HCT116 (cell line): ENCODE measurements around the gene GMIP. TPM values are rescaled to one million over a fixed set of nuclear protein-coding genes. Genes with fewer than 3 reads are reported as not detected.
A peak's percentile ranks its signal among the peaks of the same experiment; 100 is the strongest.

Experiments
- ATAC-seq: fragments of 200-7000 bp; cut with Tn5 transposase; 2 replicates; pipeline ENCODE4 v1.9.1; 2020; ENCODE audit warnings: mild to moderate bottlenecking, moderate library complexity
- BruUV-seq: library from RNA; stranded (reverse); fragments of 400-500 nt; replicated peaks from 2 replicates; lab custom pipeline; 2021; lab: Mats Ljungman, UMichigan
- CTCF ChIA-PET: fragments of 300-600 bp; sonication (Branson Sonifier 250); formaldehyde crosslinking; loops from one replicate; lab custom pipeline; 2021; ENCODE audit warnings: antibody characterized with exemption; lab: Charles Lee
- POLR2A ChIA-PET: fragments of 300-600, 350-600 bp; sonication (Branson Sonifier 250); formaldehyde crosslinking; loops from one replicate; lab custom pipeline; 2021; ENCODE audit warnings: antibody characterized with exemption; lab: Charles Lee
- RAD21 ChIA-PET, 2 experiments: fragments of 300-600 bp; sonication (Branson Sonifier 250); formaldehyde crosslinking; loops; one replicate each; lab custom pipeline; 2023; ENCODE audit warnings: low total read pairs in 2 of 2; ENCODE audit not compliant: uncharacterized antibody in 2 of 2, unreplicated experiment in 2 of 2, low non-redundant PET in 1 of 2; lab: Charles Lee
- DNase-seq: peaks from one replicate; pipeline ENCODE4 v3.0.0-alpha.2; 2010; ENCODE audit warnings: low read depth, low spot score
- H2AFZ ChIP-seq: fragments of 200-600 bp; shearing (Covaris generic), sonication (generic); 2 replicates; pipeline ENCODE4 v1.6.1; 2017; ENCODE audit warnings: low read depth, mixed run types, mixed read lengths, antibody characterized with exemption, low read length; ENCODE audit not compliant: poor library complexity, severe bottlenecking
- H3K27ac ChIP-seq: 2 replicates; pipeline ENCODE4 v1.5.1; 2012; ENCODE audit warnings: low read depth, low read length
- H3K27me3 ChIP-seq: fragments of 200-600 bp; sonication (generic); 2 replicates; pipeline ENCODE4 v1.6.1; 2016; ENCODE audit warnings: mixed run types, low read length, mixed read lengths; ENCODE audit not compliant: insufficient read depth
- H3K36me3 ChIP-seq, 2 experiments: fragments of 200-500 bp in 1 of 2; fragments of 200-600 bp in 1 of 2; sonication (Bioruptor generic) in 1 of 2; sonication (generic) in 1 of 2; 2 replicates each; pipeline versions ENCODE4 v1.5.1 to v1.6.1; 2014 to 2016; ENCODE audit warnings: low read length in 2 of 2, inconsistent platforms in 1 of 2, mixed read lengths in 1 of 2, mixed run types in 1 of 2; ENCODE audit not compliant: insufficient read depth in 2 of 2, control insufficient read depth in 1 of 2
- H3K4me1 ChIP-seq, 2 experiments: fragments of 200-600 bp in 1 of 2; sonication (generic) in 1 of 2; 2 replicates each; pipeline versions ENCODE4 v1.5.1 to v1.6.1; 2012 to 2017; ENCODE audit warnings: low read length in 2 of 2, inconsistent platforms in 1 of 2, mild to moderate bottlenecking in 1 of 2, mixed read lengths in 1 of 2, mixed run types in 1 of 2, moderate library complexity in 1 of 2; ENCODE audit not compliant: insufficient read depth in 2 of 2, control insufficient read depth in 1 of 2
- H3K4me2 ChIP-seq: fragments of 200-600 bp; sonication (generic); 2 replicates; pipeline ENCODE4 v1.6.1; 2017; ENCODE audit warnings: mixed run types, low read length, mixed read lengths
- H3K4me3 ChIP-seq, 2 experiments: fragments of 200-600 bp in 1 of 2; sonication (generic) in 1 of 2; replicated peaks in 1 of 2; 2 replicates each; pipeline ENCODE4 v1.5.1; 2011 to 2016; ENCODE audit warnings: low read length in 2 of 2, control low read depth in 1 of 2, low read depth in 1 of 2, mild to moderate bottlenecking in 1 of 2, mixed read lengths in 1 of 2, mixed run types in 1 of 2
- H3K79me2 ChIP-seq: fragments of 200-600 bp; sonication (generic); 2 replicates; pipeline ENCODE4 v1.6.1; 2017; ENCODE audit warnings: mild to moderate bottlenecking, mixed run types, low read length, moderate library complexity, mixed read lengths; ENCODE audit not compliant: insufficient read depth
- H3K9ac ChIP-seq: fragments of 200-600 bp; sonication (generic); 2 replicates; pipeline ENCODE4 v1.6.1; 2016; ENCODE audit warnings: low read length, mixed read lengths
- H3K9me2 ChIP-seq: fragments of 200-600 bp; sonication (generic), shearing (Covaris generic); 2 replicates; pipeline ENCODE4 v1.6.1; 2017; ENCODE audit warnings: mixed run types, mild to moderate bottlenecking, moderate library complexity; ENCODE audit not compliant: insufficient read depth
- H3K9me3 ChIP-seq, 2 experiments: fragments of 200-500 bp in 1 of 2; fragments of 200-600 bp in 1 of 2; sonication (Bioruptor generic) in 1 of 2; sonication (generic) in 1 of 2; 2 replicates each; pipeline ENCODE4 v1.6.1; 2014 to 2017; ENCODE audit warnings: low read length in 2 of 2, mixed read lengths in 2 of 2, inconsistent platforms in 1 of 2, low read depth in 1 of 2, mild to moderate bottlenecking in 1 of 2, mixed run types in 1 of 2, moderate library complexity in 1 of 2; ENCODE audit not compliant: control insufficient read depth in 1 of 2, insufficient read depth in 1 of 2
- H4K20me1 ChIP-seq: fragments of 200-600 bp; sonication (generic), shearing (Covaris generic); 2 replicates; pipeline ENCODE4 v1.6.1; 2017; ENCODE audit warnings: mixed run types, mild to moderate bottlenecking, moderate library complexity; ENCODE audit not compliant: insufficient read depth
- ELF1 ChIP-seq: IDR thresholded peaks from 2 replicates; pipeline ENCODE4 v1.6.1; 2012; ENCODE audit warnings: low read depth, borderline replicate concordance
- FOSL1 ChIP-seq: IDR thresholded peaks from 2 replicates; pipeline ENCODE4 v1.6.1; 2012; ENCODE audit warnings: low read depth
- SIN3A ChIP-seq: IDR thresholded peaks from 2 replicates; pipeline ENCODE4 v1.6.1; 2012; ENCODE audit warnings: low read depth
- intact Hi-C: fragments of 100-400 bp; cut with micrococcal nuclease; formaldehyde crosslinking; loops from 2 replicates; pipeline ENCODE4 v1.10.0; 2022
- total RNA-seq: library from RNA; stranded (reverse); gene quantifications from one replicate; pipeline ENCODE4 v1.2.1, GENCODE V29; 2021; ENCODE audit not compliant: unreplicated experiment

GMIP gene
- total RNA-seq, 1 experiment from 2014 or later = 16.3 TPM

GRCh38 chr19:19592690-19593089 is 50.8 kb downstream of the GMIP start:
- intact Hi-C loops = no loop called here
- RAD21 ChIA-PET = no interaction called here

DNA sequence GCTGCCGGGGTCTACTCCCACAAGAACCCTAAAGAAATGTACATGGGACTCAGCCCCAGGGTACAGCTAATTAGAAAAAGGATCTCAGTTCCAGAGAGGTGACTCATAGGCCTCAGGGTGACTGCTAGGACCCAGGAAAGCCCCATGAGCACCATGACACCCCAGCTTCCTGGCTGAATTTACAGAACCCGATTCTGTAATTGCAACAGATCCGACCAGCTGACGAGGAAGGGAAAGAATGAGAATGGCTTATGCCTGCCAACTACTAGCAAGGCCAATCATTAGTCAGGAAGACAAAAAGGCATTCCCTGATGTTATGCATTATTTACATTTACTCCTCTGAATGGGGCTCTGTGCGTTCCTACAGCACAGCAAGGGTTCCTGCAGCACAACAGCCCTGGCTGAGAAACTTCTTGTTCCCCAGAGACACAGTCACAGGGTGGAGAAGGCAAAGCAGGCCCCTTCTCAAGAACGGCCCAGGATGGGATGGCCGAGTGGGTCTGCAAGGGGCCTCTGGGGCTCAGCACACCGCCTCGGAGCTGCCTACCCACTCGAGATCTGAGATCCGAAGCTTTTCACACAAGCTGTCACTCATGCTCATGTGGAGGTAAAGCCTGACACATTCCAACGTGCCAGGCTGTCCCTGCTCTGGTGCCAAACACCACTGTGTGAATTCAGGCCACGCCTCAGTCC is 52.2 kb downstream of the GMIP start:
- no peaks in the 10 kb centered on the region for H4K20me1 ChIP-seq
- H3K9me2 ChIP-seq = no peaks in the 10 kb centered on the region
- H3K27ac ChIP-seq = peak overlapping the region; percentile 22; the same call in 1 of the 2 replicates
- no peak for DNase-seq
- H3K4me2 ChIP-seq = peak overlapping the region; percentile 61
- peak overlapping the region; percentile 11 for H3K9ac ChIP-seq
- no TSS peak for BruUV-seq
- POLR2A ChIA-PET = no interaction called here
- intact Hi-C loops = no loop called here
- no peaks in the 10 kb centered on the region for H3K79me2 ChIP-seq
- 0 out of 4 replicates have a peak, but pooled peaks cover 0 to 10% of the 10 kb centered on the region in 2 experiments for H3K36me3 ChIP-seq
- RAD21 ChIA-PET = no interaction called here
- no peaks in the 10 kb centered on the region for H3K9me3 ChIP-seq
- H3K4me1 ChIP-seq = peaks cover 9 to 25% of the 10 kb centered on the region in 2 experiments
- CTCF ChIA-PET = interaction anchor here (1.2 kb wide), 1 partner anchor 37 kb away, joined by 3 read pairs; no protein-coding TSS in a partner anchor
- ATAC-seq = peak; percentile 75
- peak overlapping the region in 1 of 2 experiments; percentile 1; a peak in 1 of 4 replicates for H3K4me3 ChIP-seq
- H3K27me3 ChIP-seq = no peaks in the 10 kb centered on the region
- H2AFZ ChIP-seq = no peak overlapping the region
- peak; percentile 37; the same call in 1 of the 2 replicates for TF ChIP-seq FOSL1
- no peak for TF ChIP-seq SIN3A

More at GRCh38 chr19:19592690-19593089, 50.8 kb downstream of the GMIP start:
- Histone ChIP-seq H3K4me1 (peaks cover 9 to 25% of the 10 kb centered on the region in 2 experiments), H3K36me3 (0 out of 4 replicates have a peak, but pooled peaks cover 0 to 10% of the 10 kb centered on the region in 2 experiments), H3K4me3 (no peak overlapping the region), H3K9me2 (no peaks in the 10 kb centered on the region), H3K27me3 (no peaks in the 10 kb centered on the region), H3K9me3 (no peaks in the 10 kb centered on the region), H2AFZ (no peak overlapping the region), H3K4me2 (no peak overlapping the region), H3K9ac (no peak overlapping the region), H4K20me1 (no peaks in the 10 kb centered on the region), H3K27ac (no peak overlapping the region), H3K79me2 (no peaks in the 10 kb centered on the region)
- TF ChIP-seq ELF1 = no peak
- CTCF ChIA-PET = no interaction called here
- ATAC-seq (no peak), DNase-seq (no peak)
- POLR2A ChIA-PET = no interaction called here
- no TSS peak for BruUV-seq
